ENCODE measurements around the gene CPB1. TPM values are rescaled to one million over a fixed set of nuclear protein-coding genes. Genes with fewer than 3 reads are reported as not detected.

CPB1 gene
- total and polyA plus RNA-seq, 5 donors from 2014 or later, result not detected

DNA sequence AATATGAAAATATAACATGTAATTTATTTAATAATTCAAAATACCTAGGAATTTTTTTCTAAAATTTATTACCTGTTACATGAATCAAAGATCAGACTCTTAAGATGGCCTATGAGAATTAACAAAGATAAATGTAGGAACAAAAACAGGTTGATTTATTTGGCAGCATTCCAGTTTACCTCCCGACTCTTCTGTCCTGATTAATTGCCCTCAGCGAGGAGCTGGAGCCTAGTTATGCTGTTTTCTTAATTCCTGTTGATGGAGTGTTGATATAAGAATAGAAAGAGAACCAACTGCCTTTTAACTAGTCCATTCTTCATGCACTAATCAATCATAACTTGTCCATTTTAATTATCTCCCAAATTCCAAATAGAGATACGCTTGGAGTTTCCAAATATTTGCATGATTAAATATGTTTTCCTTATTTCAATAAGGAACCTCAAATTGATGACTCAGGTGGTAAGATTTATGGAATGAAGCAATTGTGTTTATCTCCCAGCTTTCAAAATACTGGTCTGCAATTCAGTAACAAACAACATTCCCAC is 10.6 kb upstream of the CPB1 start:
- no peak for DNase-seq
- H3K4me3 Mint-ChIP-seq, result no peak overlapping the region

DNA sequence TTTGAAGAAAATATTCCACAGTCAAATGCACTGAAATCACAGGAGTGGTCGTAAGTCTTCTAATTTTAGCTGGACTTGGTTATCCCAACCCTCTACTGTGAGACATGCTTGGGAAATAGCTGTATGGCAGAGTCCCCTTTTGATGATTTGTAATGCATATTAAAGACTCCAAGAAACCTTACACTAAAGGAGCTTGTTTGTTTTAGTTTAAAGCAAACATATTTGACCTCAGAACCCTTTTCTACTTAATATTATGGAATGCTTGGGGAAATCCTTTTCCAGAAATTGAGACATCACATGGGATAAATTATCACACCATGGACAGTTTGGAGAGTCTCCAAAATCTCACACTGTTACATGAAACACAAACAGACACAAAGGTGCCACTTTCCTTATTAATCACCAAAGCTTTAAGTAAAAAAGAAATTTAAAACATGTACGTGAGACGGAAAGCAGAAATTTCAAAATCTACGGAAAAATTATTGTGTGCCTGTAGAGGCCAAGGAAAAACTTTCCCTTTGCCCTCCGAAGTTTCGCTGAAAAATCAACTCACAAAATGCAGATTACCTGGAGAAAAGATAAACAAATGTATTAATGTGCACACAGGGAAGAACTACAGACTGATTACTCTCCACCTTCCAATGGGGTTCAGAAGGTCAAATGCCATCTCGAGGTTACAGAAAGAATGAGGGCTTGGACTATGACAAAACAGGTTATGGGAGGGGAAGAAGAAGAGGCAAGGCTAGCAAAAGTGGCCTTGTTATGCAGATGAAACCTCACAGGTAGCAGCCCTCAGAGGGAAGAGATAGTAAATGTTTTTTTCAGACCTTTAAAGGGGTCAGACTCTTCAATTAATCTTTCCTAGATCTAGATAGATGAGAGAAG is 7.0 kb upstream of the CPB1 start:
- Histone ChIP-seq H3K4me1 (ENCODE audit: control insufficient read depth, insufficient read depth, low read length, poor library complexity, severe bottlenecking) (no peaks in the 10 kb centered on the region), H3K27ac (ENCODE audit: insufficient read depth, low read length, poor library complexity, severe bottlenecking) (no peak overlapping the region), H3K36me3 (ENCODE audit: control insufficient read depth, insufficient read depth, low read length) (no peaks in the 10 kb centered on the region), H3K9me3 (ENCODE audit: control insufficient read depth in 2 of 2, low read length in 2 of 2) (no peaks in the 10 kb centered on the region), H3K27me3 (ENCODE audit: control insufficient read depth, insufficient read depth, low read length) (no peaks in the 10 kb centered on the region), H3K4me3 (ENCODE audit: low read depth, low read length) (no peak overlapping the region)
- H3K27me3 Mint-ChIP-seq, result peaks cover 11% of the 10 kb centered on the region
- no peaks in the 10 kb centered on the region for H3K36me3 Mint-ChIP-seq
- no peaks in the 10 kb centered on the region for H3K4me1 Mint-ChIP-seq
- no peak overlapping the region for H3K4me3 Mint-ChIP-seq
- no peak for ATAC-seq (ENCODE audit: low read depth in 2 of 2)
- H3K27ac Mint-ChIP-seq, result no peak overlapping the region
- peaks cover 0 to 15% (median 0%) of the 10 kb centered on the region in 7 donors for H3K9me3 Mint-ChIP-seq
- DNase-seq, result no peak

More for the DNA sequence above, 10.6 kb upstream of the CPB1 start:
- no peaks in the 10 kb centered on the region for H3K27me3 Mint-ChIP-seq
- ATAC-seq (ENCODE audit: low read depth in 2 of 2), result no peak
- peaks cover 0 to 4% (median 0%) of the 10 kb centered on the region in 7 donors for H3K9me3 Mint-ChIP-seq
- H3K27ac ChIP-seq (ENCODE audit: insufficient read depth, low read length, poor library complexity, severe bottlenecking), result no peak overlapping the region
- H3K27me3 ChIP-seq (ENCODE audit: control insufficient read depth, insufficient read depth, low read length), result no peaks in the 10 kb centered on the region
- no peak overlapping the region for H3K4me3 ChIP-seq (ENCODE audit: low read depth, low read length)
- no peaks in the 10 kb centered on the region for H3K9me3 ChIP-seq (ENCODE audit: control insufficient read depth in 2 of 2, low read length in 2 of 2)
- H3K4me1 ChIP-seq (ENCODE audit: control insufficient read depth, insufficient read depth, low read length, poor library complexity, severe bottlenecking), result no peaks in the 10 kb centered on the region
- no peak overlapping the region for H3K27ac Mint-ChIP-seq
- no peaks in the 10 kb centered on the region for H3K36me3 Mint-ChIP-seq
- no peaks in the 10 kb centered on the region for H3K36me3 ChIP-seq (ENCODE audit: control insufficient read depth, insufficient read depth, low read length)
- no peaks in the 10 kb centered on the region for H3K4me1 Mint-ChIP-seq

DNA sequence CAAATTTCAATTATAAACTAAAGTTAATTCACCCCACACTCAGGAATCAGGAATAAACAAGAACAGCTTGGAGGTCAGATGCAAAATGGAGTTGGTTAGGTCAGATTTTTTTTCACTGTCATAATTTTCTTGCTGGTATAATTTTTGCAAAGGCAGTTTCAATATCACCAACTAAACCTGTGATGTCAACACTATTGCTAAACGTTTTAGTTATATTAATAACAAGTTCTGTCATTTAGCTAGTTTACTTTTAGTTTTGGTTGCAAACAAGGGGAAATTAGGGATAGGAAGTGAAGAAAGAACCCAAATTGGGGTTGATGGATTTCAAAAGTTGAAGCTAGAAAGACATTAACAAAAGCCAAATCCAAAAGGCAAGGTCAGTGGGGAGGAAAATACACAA is 4.6 kb upstream of the CPB1 start:
- Mint-ChIP-seq H3K27me3 (peaks cover 14% of the 10 kb centered on the region), H3K4me3 (no peak overlapping the region), H3K27ac (no peak overlapping the region), H3K36me3 (no peaks in the 10 kb centered on the region), H3K4me1 (no peaks in the 10 kb centered on the region), H3K9me3 (peaks cover 0 to 15% (median 0%) of the 10 kb centered on the region in 7 donors)
- Histone ChIP-seq H3K27me3 (ENCODE audit: control insufficient read depth, insufficient read depth, low read length) (no peaks in the 10 kb centered on the region), H3K4me3 (ENCODE audit: low read depth, low read length) (no peak overlapping the region), H3K9me3 (ENCODE audit: control insufficient read depth in 2 of 2, low read length in 2 of 2) (no peaks in the 10 kb centered on the region), H3K4me1 (ENCODE audit: control insufficient read depth, insufficient read depth, low read length, poor library complexity, severe bottlenecking) (no peaks in the 10 kb centered on the region), H3K36me3 (ENCODE audit: control insufficient read depth, insufficient read depth, low read length) (no peaks in the 10 kb centered on the region), H3K27ac (ENCODE audit: insufficient read depth, low read length, poor library complexity, severe bottlenecking) (no peak overlapping the region)
- no peak for DNase-seq
- no peak for ATAC-seq (ENCODE audit: low read depth in 2 of 2)

DNA sequence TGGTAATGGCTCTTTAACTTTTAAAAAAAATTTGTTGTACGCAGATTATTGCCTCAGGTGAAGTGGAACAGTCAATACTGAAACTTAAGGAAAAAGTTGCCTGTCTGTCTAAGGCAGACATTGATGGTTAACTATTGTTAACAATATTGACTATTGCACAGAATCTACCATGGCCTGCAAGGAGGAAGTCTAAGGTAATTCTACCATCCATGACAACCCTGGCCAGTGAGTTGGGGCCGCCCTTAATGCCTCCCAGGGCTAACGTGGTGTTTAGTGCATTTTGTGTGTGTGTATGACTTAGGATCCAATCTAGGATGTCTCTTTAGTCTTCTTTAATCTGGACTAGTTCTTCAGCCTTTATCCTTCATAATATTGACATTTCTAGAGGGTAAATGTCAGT is 2.1 kb upstream of the CPB1 start:
- Mint-ChIP-seq H3K27ac (no peak overlapping the region), H3K4me3 (no peak overlapping the region), H3K36me3 (no peaks in the 10 kb centered on the region), H3K27me3 (peaks cover 18% of the 10 kb centered on the region), H3K4me1 (no peaks in the 10 kb centered on the region), H3K9me3 (peaks cover 0 to 11% (median 0%) of the 10 kb centered on the region in 7 donors)
- no peak for ATAC-seq (ENCODE audit: low read depth in 2 of 2)
- Histone ChIP-seq H3K27me3 (ENCODE audit: control insufficient read depth, insufficient read depth, low read length) (no peaks in the 10 kb centered on the region), H3K27ac (ENCODE audit: insufficient read depth, low read length, poor library complexity, severe bottlenecking) (no peak overlapping the region), H3K4me1 (ENCODE audit: control insufficient read depth, insufficient read depth, low read length, poor library complexity, severe bottlenecking) (no peaks in the 10 kb centered on the region), H3K9me3 (ENCODE audit: control insufficient read depth in 2 of 2, low read length in 2 of 2) (no peaks in the 10 kb centered on the region), H3K36me3 (ENCODE audit: control insufficient read depth, insufficient read depth, low read length) (no peaks in the 10 kb centered on the region), H3K4me3 (ENCODE audit: low read depth, low read length) (no peak overlapping the region)
- DNase-seq, result no peak

DNA sequence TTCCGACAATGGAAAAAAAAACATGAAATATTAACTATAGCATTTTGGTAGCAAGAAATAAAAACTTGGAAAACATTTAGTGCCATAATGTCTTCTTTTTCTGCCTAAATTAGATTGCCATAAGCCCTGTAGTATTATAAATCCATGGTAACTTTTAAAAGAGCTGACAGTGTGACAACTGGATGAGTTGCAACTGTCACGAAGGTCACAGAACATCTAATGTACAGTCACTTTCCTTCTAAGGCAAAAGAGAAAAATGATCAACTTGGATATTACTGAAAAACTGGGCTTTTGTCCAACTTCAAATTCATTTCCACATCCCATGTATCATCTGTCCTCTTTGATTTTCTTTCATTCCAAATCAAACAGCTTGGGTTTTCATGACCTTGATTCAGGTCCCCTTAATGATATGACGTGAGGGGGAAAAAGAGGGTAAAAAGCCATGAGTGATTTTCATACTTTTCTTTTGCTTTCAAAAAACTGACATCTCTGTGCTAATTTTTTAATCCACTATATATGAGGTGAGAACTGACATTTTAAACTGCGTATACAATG is 602 bp downstream of the CPB1 start:
- Mint-ChIP-seq H3K27ac (no peak overlapping the region), H3K27me3 (peaks cover 18% of the 10 kb centered on the region)

DNA sequence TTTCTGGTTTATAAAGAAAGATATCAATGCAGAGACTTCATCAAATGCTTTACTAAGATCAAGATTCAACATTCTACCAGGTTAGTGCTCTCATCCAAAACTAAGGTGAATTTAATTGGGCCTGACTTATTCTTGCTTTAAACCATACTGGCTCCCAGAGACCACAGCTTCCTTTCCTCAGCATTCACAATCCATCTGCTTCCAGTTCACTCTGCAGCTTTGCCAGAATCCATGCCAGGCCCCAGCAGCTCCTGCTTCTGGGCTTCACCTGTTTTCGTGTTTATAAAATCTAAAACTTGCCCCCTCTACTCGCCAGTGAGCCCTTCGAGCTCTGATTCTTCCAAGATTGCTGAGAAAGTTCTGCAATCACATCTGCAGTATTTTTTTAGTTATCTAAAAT is 2.3 kb downstream of the CPB1 start:
- no peaks in the 10 kb centered on the region for H3K9me3 ChIP-seq (ENCODE audit: control insufficient read depth in 2 of 2, low read length in 2 of 2)
- H3K27ac ChIP-seq (ENCODE audit: insufficient read depth, low read length, poor library complexity, severe bottlenecking), result no peak overlapping the region
- H3K36me3 ChIP-seq (ENCODE audit: control insufficient read depth, insufficient read depth, low read length), result no peaks in the 10 kb centered on the region
- DNase-seq (no peak), ATAC-seq (ENCODE audit: low read depth in 2 of 2) (no peak)
- peaks cover 12% of the 10 kb centered on the region for H3K27me3 Mint-ChIP-seq
- no peak overlapping the region for H3K4me3 ChIP-seq (ENCODE audit: low read depth, low read length)
- peaks cover 0 to 3% (median 0%) of the 10 kb centered on the region in 7 donors for H3K9me3 Mint-ChIP-seq
- no peak overlapping the region for H3K27ac Mint-ChIP-seq
- H3K4me1 Mint-ChIP-seq, result no peaks in the 10 kb centered on the region
- no peaks in the 10 kb centered on the region for H3K36me3 Mint-ChIP-seq
- H3K4me3 Mint-ChIP-seq, result no peak overlapping the region
- H3K4me1 ChIP-seq (ENCODE audit: control insufficient read depth, insufficient read depth, low read length, poor library complexity, severe bottlenecking), result no peaks in the 10 kb centered on the region
- no peaks in the 10 kb centered on the region for H3K27me3 ChIP-seq (ENCODE audit: control insufficient read depth, insufficient read depth, low read length)

More for the DNA sequence above, 602 bp downstream of the CPB1 start:
- no peak overlapping the region for H3K27ac ChIP-seq (ENCODE audit: insufficient read depth, low read length, poor library complexity, severe bottlenecking)
- no peak overlapping the region for H3K4me3 Mint-ChIP-seq
- no peak for DNase-seq
- H3K4me1 ChIP-seq (ENCODE audit: control insufficient read depth, insufficient read depth, low read length, poor library complexity, severe bottlenecking), result no peaks in the 10 kb centered on the region
- H3K9me3 Mint-ChIP-seq, result peaks cover 0 to 3% (median 0%) of the 10 kb centered on the region in 7 donors
- H3K4me1 Mint-ChIP-seq, result no peaks in the 10 kb centered on the region
- no peaks in the 10 kb centered on the region for H3K9me3 ChIP-seq (ENCODE audit: control insufficient read depth in 2 of 2, low read length in 2 of 2)
- H3K36me3 ChIP-seq (ENCODE audit: control insufficient read depth, insufficient read depth, low read length), result no peaks in the 10 kb centered on the region
- ATAC-seq (ENCODE audit: low read depth in 2 of 2), result no peak
- no peaks in the 10 kb centered on the region for H3K36me3 Mint-ChIP-seq
- no peaks in the 10 kb centered on the region for H3K27me3 ChIP-seq (ENCODE audit: control insufficient read depth, insufficient read depth, low read length)
- H3K4me3 ChIP-seq (ENCODE audit: low read depth, low read length), result no peak overlapping the region

DNA sequence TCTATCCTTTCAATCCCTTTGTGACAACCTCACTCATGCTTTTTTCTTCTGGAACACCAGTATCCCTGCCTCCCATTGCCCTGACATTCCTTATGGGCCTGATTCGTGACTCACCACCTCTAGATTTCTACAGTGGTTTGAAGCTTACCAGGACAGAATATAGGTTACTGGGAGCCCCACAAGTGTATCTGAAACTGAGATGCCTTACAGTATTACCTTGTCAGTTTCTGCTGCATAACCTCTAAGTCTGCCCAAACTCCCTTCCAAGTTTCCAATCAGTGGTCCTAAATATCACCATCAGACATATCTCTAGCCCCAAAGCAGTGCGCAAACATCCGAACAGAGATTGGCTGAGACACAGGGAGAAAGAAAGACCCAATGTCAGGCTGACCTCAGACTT is 5.6 kb downstream of the CPB1 start:
- no peak overlapping the region for H3K27ac Mint-ChIP-seq
- H3K4me1 ChIP-seq (ENCODE audit: control insufficient read depth, insufficient read depth, low read length, poor library complexity, severe bottlenecking), result no peaks in the 10 kb centered on the region
- H3K9me3 ChIP-seq (ENCODE audit: control insufficient read depth in 2 of 2, low read length in 2 of 2), result no peaks in the 10 kb centered on the region

More for the DNA sequence above, 5.6 kb downstream of the CPB1 start:
- no peak for ATAC-seq (ENCODE audit: low read depth in 2 of 2)
- no peak overlapping the region for H3K4me3 ChIP-seq (ENCODE audit: low read depth, low read length)
- Mint-ChIP-seq H3K27me3 (peaks cover 2% of the 10 kb centered on the region), H3K9me3 (peaks cover 0 to 5% (median 0%) of the 10 kb centered on the region in 7 donors), H3K4me3 (no peak overlapping the region), H3K36me3 (no peaks in the 10 kb centered on the region), H3K4me1 (no peaks in the 10 kb centered on the region)
- H3K27ac ChIP-seq (ENCODE audit: insufficient read depth, low read length, poor library complexity, severe bottlenecking), result no peak overlapping the region
- H3K27me3 ChIP-seq (ENCODE audit: control insufficient read depth, insufficient read depth, low read length), result no peaks in the 10 kb centered on the region
- no peaks in the 10 kb centered on the region for H3K36me3 ChIP-seq (ENCODE audit: control insufficient read depth, insufficient read depth, low read length)
- DNase-seq, result no peak
